Breast epithelium (tissue), 4 donors: Measurements from ENCODE around the gene BBLN. TPM values are rescaled to one million over a fixed set of nuclear protein-coding genes. Genes with fewer than 3 reads are reported as not detected.
"Not testable (repeated sequence)": the region's sequence is repeated elsewhere in the genome, so short reads cannot be mapped to it uniquely, and the experiment has no call there.

Source experiments
- DNase-seq, 2 donors: peaks; one replicate each; pipeline ENCODE4 v3.0.0-alpha.2; 2019; ENCODE audit warnings: low spot score in 2 of 2
- H3K27ac ChIP-seq, 2 donors: fragments of 200-600 bp; sonication (generic) in 1 of 2; one replicate each; pipeline ENCODE4 v1.5.1; 2016 to 2019; ENCODE audit warnings: mild to moderate bottlenecking in 1 of 2
- H3K27me3 ChIP-seq, 2 donors: fragments of 200-600 bp; sonication (generic) in 1 of 2; one replicate each; pipeline versions ENCODE4 v1.5.1 to v1.6.0; 2017 to 2019; ENCODE audit warnings: control low read depth in 1 of 2, mild to moderate bottlenecking in 1 of 2
- H3K36me3 ChIP-seq: fragments of 200-600 bp; one replicate; pipeline ENCODE4 v1.5.1; 2019
- H3K4me1 ChIP-seq, 2 donors: fragments of 200-600 bp; sonication (generic); one replicate each; pipeline ENCODE4 v1.5.1; 2016 to 2019; ENCODE audit warnings: control low read depth in 1 of 2
- H3K4me3 ChIP-seq, 3 donors: fragments of 200-600 bp; sonication (generic); 1 replicate in 2 of 3; 2 replicates in 1 of 3; pipeline ENCODE4 v1.5.1; 2016 to 2019; ENCODE audit warnings: mild to moderate bottlenecking in 3 of 3, moderate library complexity in 2 of 3
- H3K9me3 ChIP-seq, 2 donors: fragments of 200-600 bp; sonication (generic) in 1 of 2; one replicate each; pipeline ENCODE4 v1.5.1; 2016 to 2019; ENCODE audit warnings: control low read depth in 1 of 2
- CTCF ChIP-seq, 3 donors: fragments of 450-650 bp; IDR thresholded peaks; one replicate each; pipeline ENCODE4 v1.5.1; 2016 to 2017; ENCODE audit warnings: antibody characterized with exemption in 3 of 3, mild to moderate bottlenecking in 3 of 3, moderate library complexity in 3 of 3
- POLR2A ChIP-seq: fragments of 450-650 bp; IDR thresholded peaks from one replicate; pipeline ENCODE4 v1.6.1; 2016; ENCODE audit warnings: antibody characterized with exemption, mild to moderate bottlenecking, moderate library complexity
- POLR2AphosphoS5 ChIP-seq, 3 donors: sonication (generic); formaldehyde crosslinking; IDR thresholded peaks; one replicate each; pipeline ENCODE4 v1.6.1; 2017; ENCODE audit warnings: antibody characterized with exemption in 3 of 3
- intact Hi-C: fragments of 100-400 bp; cut with DNase I; formaldehyde crosslinking; loops from one replicate; pipeline ENCODE4 v1.15.1; 2023; ENCODE audit warnings: low total_unique reads
- total RNA-seq, 3 donors: library from RNA; depleted of rRNA; stranded (reverse); fragments of >200 nt; gene quantifications; one replicate each; pipeline ENCODE4 v1.1.0, GENCODE V29; 2016

BBLN gene
- total RNA-seq, 3 donors from 2014 or later: 144 to 232 (median 152) TPM

- H3K36me3 ChIP-seq: no peaks in the 10 kb centered on the region
- H3K4me1 ChIP-seq: peaks cover 4 to 16% of the 10 kb centered on the region in 2 donors
- peaks cover 0 to 3% of the 10 kb centered on the region in 2 donors for H3K9me3 ChIP-seq
- H3K27me3 ChIP-seq: no peaks in the 10 kb centered on the region
- peak overlapping the region; percentile 96 for H3K27ac ChIP-seq
- intact Hi-C loops: no loop called here
- H3K4me3 ChIP-seq: peak overlapping the region; percentile 73 to 99 (median 92)
- TF ChIP-seq POLR2AphosphoS5 (IDR thresholded peaks at IDR 0.05): no peak
- no peak for TF ChIP-seq CTCF (IDR thresholded peaks at IDR 0.05)
- no peak for TF ChIP-seq POLR2A
- DNase-seq: no peak
Observed at GRCh38 chr9:128128836-128129590, 31.1 kb upstream of the BBLN start.

GRCh38 chr9:128129976-128130590 lies 30.0 kb upstream of the BBLN start:
- intact Hi-C loops, H3K36me3 ChIP-seq, H3K9me3 ChIP-seq, H3K4me1 ChIP-seq, H3K27me3 ChIP-seq, H3K27ac ChIP-seq: not testable (repeated sequence)
- peak in 1 of 2 donors; percentile 59 for DNase-seq
- peak overlapping the region in 1 of 3 donors; percentile 92 for H3K4me3 ChIP-seq

GRCh38 chr9:128130651-128131050 lies 29.4 kb upstream of the BBLN start:
- H3K27me3 ChIP-seq, H3K27ac ChIP-seq, H3K9me3 ChIP-seq, H3K36me3 ChIP-seq, H3K4me3 ChIP-seq, DNase-seq, H3K4me1 ChIP-seq, intact Hi-C loops: not testable (repeated sequence)

- H3K27me3 ChIP-seq, H3K4me3 ChIP-seq, H3K4me1 ChIP-seq, intact Hi-C loops, H3K36me3 ChIP-seq, H3K9me3 ChIP-seq, DNase-seq: not testable (repeated sequence)
- peak overlapping the region in 1 of 2 donors; percentile 76 for H3K27ac ChIP-seq
Observed at GRCh38 chr9:128131346-128131745, 28.7 kb upstream of the BBLN start.

GRCh38 chr9:128132139-128132538 lies 27.9 kb upstream of the BBLN start:
- H3K27me3 ChIP-seq, H3K36me3 ChIP-seq, DNase-seq, intact Hi-C loops, H3K9me3 ChIP-seq, H3K4me3 ChIP-seq, H3K4me1 ChIP-seq: not testable (repeated sequence)
- H3K27ac ChIP-seq: peak overlapping the region in 1 of 2 donors; percentile 76

- H3K27ac ChIP-seq, H3K36me3 ChIP-seq, H3K4me3 ChIP-seq, intact Hi-C loops, H3K4me1 ChIP-seq, H3K27me3 ChIP-seq, H3K9me3 ChIP-seq: not testable (repeated sequence)
- peak in 1 of 2 donors; percentile 69 for DNase-seq
- peak in 1 of 3 donors; percentile 28 for TF ChIP-seq CTCF (IDR thresholded peaks at IDR 0.05)
Observed at GRCh38 chr9:128135561-128135960, 24.5 kb upstream of the BBLN start.

GRCh38 chr9:128136816-128137793 lies 23.0 kb upstream of the BBLN start:
- Histone ChIP-seq H3K4me1 (no peaks in the 10 kb centered on the region), H3K27ac (no peak overlapping the region), H3K9me3 (peaks cover 0 to 4% of the 10 kb centered on the region in 2 donors), H3K36me3 (no peaks in the 10 kb centered on the region), H3K4me3 (no peak overlapping the region), H3K27me3 (no peaks in the 10 kb centered on the region)
- no peak for TF ChIP-seq POLR2A
- TF ChIP-seq POLR2AphosphoS5 (IDR thresholded peaks at IDR 0.05): no peak
- TF ChIP-seq CTCF (IDR thresholded peaks at IDR 0.05): no peak
- no peak for DNase-seq
- intact Hi-C loops: no loop called here
